Stimulated activated CD8-positive, alpha-beta memory T cell treated with anti-CD3 and anti-CD28 coated beads, Interleukin-7, amount 100 ng/mL, for 4 hours (primary cell): ENCODE data around the gene RBM38.
A peak's percentile ranks its signal among the peaks of the same experiment; 100 is the strongest.

Experiments used
- DNase-seq, 2 donors: peaks; one replicate each; pipeline ENCODE4 v3.0.0-alpha.2; 2020; ENCODE audit warnings: low read depth in 2 of 2

The RBM38 gene

DNA sequence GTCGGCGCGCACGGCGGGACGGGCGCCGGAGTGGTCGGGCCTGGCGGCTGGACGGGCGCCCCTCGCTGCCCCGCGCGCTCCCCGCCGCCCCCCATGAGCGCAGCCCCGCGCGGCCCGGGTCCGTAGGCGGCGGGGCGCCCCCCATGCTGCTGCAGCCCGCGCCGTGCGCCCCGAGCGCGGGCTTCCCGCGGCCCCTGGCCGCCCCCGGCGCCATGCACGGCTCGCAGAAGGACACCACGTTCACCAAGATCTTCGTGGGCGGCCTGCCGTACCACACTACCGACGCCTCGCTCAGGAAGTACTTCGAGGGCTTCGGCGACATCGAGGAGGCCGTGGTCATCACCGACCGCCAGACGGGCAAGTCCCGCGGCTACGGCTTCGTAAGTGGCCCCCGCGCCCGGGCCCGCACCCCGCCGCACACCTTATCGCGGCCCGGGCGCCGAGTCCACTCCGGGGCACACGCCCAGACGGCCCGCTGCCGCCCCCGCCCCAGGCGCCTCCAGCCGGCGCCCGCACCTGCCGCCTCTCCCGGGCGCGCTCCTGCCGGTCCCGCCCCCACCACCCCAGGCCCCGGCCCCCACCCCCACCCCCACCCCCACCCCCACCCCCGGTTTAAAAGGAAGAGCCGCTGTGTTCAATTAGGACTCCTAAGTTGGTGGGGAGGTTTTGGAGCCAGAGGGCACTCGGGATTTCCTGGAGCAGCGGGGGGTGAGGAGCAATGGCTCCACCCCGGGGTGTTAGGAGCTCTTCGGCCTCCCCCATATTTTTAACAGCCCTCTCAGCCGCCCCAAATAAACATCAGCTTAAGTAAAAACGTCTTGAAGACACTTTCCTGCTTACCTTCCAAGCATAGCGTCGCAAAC is 474 bp downstream of the RBM38 start:
- no peak for DNase-seq

DNA sequence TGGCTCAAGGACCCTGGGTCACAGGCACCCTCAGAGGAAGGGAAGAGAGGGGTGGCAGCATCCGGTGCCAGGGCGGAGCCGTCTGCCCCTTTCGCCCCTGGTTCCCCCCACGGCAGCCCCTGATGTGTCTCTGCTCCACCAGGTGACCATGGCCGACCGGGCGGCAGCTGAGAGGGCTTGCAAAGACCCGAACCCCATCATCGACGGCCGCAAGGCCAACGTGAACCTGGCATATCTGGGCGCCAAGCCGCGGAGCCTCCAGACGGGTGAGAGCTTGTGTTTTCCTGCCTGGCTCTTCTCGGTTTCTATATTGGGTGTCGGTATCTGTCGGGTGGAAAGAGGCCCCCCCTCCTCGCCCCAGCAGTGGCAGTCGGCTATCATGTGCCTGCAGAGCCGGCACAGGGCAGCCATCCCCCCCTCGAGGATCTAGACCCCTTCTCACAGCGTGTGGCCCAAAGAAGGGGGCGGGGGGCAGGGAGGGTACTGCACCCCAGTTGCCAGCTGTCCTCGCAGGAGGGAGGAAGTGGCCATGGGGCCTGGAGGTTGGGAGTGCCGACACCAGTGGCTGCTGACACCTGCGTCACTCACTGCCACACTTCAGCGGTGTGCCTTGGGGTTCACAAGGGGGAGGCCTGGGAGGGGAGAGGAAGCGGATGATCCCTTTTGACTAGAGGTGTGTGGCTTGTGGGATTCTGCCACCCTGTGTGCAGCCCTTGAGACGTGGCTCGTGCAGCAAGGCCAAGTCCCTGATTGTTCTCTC is 1.5 kb downstream of the RBM38 start:
- peak; percentile 68 to 69 for DNase-seq

DNA sequence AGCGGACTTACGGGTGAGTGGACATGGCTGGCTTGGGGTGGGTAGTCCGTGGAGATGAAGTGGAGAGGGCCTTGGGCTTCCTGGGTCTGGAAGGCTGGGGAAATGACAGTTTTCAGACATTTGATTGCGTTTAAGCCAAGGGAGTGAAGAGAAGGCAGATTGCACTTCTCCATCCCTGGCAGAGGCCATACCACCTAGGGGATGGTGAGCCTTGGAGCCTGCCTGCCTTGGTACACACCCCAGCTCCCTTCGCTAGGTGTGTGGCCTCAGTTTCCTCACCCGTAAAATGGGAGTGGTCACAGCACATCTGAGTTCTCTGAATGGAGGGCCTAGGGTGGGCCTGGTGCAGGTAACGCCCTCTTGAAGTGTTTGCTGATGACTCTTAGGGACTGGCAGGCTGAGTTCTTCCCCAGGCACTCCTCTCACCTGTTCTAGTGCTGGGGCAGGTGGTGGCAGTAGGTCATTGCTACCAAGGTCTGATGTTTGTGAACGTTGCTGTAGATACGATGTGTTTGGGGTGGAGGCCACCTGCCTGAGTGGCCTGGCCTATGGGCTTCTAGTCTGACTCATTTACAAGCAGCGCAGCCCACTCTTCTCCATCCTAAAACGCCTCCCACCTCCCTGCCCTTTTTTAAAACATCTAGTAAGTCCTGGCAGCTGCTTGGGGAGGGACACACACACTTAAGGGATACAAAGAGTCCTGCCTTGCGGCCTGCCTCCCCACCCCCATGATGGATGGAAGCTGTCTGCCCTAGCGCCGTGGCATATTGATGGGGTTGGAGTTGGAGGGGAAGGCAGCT is 2.3 kb downstream of the RBM38 start:
- no peak for DNase-seq

DNA sequence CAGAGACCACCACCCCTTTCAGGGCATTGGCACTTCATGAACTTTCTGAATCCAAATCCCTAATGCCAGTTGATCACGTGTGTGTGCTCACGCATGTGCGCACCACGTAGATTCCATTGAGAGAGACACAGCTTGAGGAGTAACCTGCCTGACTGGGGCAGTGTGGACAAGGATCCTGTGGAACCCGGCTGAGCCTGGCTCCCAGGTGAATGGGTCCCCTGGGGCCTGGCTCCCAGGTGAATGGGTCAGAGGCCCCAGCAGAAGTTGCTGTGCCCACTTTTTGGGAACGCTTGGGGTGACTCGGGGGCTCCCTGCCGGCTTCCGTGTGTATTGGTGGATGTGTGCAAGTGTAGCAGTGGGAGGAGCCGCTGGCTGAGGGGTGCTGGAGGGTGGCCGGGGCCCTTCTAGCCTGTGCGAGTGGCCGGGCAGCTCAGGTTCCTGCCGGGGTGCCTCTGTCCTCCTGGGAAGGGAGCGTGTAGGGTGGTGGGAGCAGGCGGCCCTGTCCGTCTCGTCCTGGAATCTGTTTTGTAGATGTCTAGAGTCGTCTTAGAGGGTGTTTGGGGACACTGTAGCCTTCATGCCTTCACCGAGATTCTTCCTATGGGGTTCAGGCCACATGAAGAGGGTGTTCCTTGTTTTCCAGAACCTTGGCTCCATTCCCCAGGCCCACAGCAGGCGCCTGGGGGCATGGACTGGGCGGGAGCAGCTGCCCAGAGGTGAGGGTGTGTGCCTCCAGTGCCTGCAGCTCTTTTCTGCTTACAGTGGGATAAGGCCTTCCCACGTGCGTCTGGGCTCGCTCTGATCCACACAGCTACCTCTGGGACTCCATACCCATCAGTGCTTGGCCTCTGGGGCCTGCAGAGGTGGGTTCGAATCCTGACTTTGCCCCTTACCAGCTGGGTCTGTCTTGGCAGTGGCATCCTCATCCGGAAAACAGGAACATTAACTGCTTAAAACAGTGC is 3.2 kb downstream of the RBM38 start:
- no peak for DNase-seq

DNA sequence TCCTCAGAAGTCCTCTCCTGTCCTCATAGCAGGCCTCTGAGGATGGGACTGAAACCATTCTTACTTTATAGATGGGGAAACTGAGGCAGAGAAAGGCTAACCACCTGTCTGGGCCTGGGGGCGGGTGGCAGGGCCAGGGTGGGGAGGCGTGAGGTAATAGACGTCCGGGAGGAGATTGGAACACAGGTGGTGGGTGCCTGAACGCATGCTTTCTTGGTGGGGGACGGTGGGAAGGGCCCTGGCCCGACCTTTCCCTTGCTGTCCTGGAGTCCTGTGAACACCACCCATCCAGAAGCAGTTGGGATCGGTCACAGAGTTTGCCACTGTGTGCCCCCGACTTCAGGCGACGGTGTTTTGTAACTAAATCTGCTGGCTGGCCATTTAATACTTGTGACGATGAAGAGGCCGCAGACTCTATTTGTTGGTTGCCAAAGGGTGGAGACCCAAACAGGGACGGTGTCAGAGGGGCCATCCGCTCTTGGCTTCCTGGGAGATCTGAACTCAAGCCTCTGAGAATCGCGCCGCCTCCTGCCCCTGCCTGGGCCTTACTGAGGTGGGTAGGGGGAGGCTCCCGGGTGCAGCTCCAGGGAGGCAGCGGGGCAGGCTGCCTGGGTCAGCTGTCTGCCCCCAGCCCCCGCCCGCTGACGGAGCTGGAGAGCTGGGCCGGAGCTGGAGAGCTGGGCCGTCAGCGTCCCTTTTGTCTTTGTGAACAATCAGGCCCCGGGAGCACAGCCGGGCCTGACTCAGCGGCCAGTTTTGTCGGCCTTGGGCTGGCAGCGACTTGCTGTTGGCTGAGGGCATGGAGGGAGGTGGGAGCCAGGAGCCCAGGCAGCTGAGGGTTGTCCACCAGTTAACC is 4.1 kb downstream of the RBM38 start:
- DNase-seq, result no peak

DNA sequence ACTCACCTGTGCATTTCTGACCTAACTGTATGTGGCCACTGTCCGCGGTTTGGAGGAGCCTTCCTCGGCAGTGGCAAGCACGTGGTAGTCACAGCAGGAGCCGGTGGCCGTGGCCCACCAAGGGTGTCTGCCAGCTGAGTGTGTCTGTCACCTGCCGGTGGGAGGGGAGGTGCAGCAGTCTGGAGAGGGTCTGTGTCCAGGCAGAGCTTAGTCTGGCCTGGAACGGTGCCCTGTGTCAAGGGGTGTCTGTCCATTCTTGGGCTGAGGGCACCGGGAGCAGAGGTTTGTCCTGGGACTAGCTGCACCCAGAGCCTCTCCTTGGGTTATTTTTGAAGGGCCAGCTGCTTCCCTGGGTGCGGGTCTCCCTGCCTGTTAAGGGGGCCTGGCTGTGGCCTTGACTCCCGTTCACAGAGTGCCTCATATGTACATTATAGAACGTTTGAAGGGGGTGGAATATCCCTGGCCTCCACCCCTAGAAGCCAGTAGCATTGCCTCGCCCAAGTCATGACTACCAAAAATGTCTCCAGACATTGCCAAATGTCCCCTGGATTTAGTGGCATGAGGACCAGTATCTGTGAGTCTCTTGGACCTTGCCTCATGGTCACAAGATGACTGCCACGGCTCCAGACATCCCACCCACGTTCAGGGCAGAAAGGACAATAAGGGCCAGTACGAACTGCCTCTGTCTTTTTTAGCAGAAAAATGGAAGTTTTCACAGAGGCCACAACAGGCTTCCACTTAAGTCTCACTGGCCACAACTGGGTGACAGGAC is 5.2 kb downstream of the RBM38 start:
- DNase-seq, result no peak

DNA sequence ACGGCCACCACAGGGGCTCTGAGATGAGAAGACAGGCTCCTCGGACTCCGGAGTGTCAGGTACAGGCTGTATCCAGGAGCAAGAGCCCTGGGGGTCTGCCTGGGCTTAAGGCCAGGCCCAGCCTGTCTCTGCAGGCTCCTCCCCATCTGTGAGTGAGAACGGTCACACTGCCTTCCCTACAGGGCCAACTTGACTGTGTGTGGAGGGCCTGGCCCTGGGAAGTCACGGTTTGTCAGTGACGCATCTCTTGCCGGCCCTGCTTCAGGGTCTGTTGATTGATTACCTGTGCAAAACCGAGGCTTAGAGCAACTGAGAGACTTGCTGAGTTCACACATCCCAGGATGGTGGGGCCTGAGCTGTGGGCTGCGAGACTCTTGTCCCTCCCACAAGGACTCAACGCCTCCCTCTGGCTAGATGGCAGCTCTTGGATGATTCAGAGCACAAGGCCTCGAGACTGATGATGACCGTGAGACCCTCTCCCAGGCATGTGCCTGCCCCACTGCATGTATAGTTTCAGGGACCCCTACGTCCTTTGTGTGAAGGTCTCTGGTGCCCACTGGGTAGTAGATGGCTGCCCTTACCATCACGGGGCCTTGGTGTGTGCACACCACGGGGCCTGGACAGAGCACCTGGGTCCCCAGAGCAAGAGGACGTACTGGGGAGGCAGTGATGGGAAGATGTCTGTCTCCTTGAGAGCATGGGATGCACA is 5.9 kb downstream of the RBM38 start:
- DNase-seq, result no peak

DNA sequence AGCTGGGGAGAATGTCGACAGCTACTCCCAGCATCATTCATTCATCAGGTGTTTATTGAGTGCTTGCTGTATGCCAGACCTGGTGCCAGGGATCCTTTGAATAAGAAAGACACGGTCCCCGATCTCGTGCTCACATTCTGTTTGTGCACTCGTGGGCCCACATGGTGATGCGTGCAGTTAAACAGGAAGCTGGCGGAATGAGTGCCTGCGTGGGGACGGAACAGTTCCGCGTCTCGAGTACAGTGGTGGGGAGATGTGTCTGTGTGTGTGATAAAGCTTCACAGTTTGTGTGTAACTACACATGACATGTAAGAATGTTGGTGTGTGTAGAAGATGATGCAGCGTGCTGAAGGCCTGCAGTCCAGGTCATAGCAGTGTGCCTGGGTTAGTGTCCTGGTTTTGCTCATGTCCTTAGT is 6.5 kb downstream of the RBM38 start:
- peak; percentile 48 to 52 for DNase-seq

DNA sequence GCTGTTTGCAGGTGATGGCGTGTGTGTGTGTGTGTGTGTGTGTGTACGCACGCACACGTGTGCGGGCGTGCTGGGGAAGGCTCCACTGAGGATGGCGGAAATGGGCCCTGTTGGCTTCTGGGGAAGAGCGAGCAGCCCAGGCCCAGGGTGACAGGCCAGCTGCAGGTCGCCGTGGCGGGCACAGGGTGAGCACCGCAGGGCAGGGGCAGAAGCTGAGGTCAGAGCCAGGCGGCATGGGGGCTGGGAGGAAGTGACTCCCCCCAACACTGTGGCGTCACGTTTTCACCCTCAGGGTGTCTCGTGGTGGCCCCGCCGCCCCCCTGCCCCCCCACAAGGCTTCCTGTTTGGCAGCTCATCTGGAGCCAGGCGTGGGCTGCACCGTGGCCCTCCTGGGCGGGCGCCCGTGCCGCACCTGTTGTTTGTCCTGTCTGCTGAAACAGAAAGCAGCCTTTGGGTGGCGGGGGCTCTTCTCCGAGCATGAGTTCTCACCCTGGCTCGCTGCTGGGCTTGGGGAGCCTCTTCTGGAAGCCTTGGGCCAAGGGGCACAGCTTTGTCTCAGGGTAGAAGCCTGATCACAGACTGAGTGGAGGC is 7.1 kb downstream of the RBM38 start:
- peak; percentile 84 to 94 for DNase-seq

DNA sequence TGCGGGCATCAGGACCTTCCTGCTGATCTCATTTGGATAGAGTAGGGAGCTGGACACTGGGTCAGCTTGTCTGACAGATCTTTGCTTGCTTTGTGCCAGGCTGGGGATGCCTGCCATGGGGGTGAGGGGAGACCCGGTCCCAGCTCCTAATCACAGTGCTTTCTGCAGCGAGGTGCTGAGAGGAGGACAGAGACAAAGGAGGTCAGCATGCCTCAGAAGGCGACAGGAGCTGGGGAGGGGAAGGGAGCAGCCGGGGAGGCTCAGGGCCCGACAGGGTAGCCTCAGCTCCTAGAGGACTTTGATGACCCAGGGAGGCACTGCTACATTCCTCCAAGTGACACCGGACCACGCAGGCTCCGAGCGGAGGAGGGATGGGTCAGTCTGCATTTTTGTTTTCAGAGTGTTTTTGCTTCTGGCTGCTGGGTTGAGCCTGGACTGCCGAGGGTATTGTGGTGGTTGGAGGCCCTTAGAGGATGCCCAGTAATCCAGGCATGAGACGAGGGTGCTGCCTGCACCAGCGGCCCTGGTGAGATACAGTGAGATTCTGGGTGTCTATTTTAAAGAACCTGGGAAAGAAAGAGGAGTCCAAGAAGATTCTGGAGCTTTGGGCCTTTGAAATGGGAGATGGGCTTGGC is 7.8 kb downstream of the RBM38 start:
- DNase-seq, result no peak

DNA sequence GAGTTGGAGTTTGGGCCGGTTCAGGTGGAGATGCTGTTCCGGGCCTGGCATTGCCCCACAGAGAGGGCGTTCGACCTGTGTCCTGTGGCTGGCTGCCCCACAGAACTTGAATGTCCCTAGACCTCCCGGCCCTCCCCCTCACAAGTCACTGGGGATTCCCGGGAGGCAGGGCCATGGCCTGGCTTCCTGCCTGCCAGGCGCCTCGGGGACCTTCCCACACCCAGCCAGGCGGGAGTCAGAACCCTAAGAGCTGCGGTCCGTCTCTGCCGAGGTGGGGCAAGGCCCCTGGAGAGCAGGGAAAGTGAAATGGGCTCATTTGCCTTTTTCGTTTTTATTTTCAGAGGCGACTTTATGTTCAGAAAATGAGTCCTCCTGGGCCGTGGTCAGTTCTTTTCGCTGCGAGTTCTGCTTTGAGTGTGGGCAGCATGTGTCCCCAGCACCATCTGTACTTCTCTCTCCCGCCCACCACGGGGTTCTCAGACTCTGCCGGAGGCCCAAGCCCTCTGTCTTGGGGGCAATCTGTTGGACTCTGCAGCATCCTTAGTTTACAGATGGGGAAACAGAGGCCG is 8.5 kb downstream of the RBM38 start:
- DNase-seq, result no peak

DNA sequence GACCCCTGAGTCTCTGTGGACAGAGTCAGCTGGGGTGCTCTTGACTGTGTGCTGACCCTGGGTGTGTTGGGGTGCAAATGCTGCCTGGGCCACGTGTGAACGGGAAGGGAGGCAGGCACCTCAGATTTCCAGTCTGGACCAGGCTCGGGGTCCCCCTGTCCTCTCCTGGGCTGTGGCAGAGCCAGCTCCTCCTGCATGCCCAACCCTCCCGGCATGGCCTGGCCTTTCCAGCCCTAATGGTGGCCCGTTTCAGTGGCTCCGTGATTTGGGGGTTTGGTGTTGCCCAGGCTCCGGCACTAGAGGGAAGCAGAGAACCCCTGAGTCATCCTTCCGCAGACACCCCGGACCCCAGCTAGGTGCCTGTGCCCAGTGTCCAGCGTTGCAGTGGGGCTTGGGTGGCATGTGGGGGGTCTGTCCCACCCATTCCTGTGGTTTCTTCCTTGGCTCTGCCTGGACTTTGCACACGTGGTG is 9.1 kb downstream of the RBM38 start:
- DNase-seq, result no peak

DNA sequence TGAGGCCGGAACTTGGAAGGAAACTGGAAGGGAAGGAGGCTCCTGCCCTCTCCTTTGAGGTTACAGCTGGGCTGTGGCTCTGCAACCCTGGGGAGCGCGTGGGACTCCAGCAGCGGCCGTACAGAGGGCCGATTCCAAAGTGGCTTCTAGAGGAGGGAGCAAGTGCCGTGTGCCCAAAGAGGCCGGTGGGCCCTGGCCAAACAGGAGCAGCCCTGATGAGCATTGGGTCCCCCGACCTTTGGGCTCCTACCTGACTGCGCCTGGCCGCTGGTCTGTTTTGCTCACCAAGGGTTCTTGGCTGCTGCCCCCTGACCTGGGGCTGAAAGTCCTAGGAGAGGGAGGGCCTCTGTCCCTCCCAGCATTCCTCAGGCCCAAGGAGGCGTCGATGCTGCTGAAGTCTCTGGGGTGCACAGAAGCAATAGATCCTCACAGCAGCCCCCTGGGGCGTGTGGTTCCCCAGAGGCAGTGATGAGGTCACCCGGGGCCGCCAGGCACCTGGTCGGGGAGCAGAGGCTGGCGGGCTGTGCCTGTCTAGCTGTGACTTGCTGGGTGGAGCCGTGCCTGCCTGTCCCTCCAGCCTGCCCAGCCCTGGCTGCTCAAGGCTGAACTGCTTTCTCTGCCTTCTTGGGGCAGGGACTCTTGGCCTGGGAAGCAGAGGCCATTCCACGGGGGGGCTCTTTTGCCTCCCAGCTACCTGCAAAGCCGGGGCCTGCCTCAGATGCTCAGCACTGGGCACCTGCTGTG is 9.8 kb downstream of the RBM38 start:
- no peak for DNase-seq

DNA sequence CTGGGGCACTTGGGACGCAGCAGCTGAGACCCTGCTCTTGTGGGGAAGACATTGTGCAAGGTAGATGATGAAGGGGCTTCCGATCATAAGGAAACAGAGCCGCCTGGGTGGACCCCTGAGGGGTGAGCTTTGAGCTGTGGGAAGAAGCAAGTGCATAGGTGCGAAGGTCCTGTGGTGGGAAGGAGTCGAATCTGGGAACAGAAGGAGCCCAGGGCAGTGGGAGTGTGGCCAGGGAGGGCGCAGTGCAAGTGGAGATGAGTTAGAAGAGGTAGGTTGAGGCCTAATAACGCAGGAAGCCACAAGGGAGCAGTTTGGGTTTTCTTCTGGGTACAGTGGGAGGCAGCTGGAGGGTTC is 10.3 kb downstream of the RBM38 start:
- no peak for DNase-seq

DNA sequence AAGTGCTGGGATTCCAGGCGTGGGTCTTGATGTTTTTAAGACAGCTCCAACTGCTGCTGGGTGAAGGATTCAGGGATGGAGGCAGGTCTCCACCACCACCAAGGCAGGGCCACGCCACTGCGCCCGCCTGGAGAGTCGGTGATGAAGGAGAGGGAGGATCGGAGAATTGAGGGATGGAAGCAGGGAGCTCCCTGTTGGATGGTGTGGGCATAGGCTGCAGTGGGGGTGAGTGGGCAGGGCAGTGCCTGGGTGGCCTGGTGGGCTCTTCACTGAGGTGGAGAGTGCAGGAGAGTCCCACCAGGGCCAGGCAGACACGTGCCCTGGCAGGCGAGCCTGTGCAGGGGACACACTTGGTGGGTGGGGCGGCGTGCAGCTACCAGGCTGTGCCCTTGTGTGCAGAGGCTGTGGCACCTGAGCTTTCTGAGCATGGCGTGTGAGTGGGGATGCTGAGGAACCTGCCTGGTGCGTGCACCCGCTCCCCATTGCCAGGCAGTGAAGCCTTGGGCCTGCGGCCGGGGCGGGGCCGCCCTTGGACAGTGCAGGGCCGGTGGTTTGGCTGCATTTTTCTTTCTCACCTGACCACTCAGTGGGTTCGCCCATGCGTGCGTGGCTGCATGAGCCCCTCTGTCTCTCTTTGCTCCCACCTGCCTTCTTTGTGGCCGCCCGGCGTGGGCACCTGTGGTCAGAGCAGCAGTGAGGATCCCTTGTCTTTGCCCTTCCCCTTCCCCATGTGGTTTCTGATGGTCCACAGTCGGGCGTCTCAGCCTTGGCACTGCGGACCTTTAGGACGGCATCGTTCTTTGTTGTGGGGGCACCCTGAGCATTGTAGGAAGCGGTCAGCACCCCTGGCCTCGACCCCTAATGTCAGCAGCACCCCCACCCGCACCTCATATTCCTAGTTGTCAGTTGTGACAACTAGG is 11.3 kb downstream of the RBM38 start:
- no peak for DNase-seq

DNA sequence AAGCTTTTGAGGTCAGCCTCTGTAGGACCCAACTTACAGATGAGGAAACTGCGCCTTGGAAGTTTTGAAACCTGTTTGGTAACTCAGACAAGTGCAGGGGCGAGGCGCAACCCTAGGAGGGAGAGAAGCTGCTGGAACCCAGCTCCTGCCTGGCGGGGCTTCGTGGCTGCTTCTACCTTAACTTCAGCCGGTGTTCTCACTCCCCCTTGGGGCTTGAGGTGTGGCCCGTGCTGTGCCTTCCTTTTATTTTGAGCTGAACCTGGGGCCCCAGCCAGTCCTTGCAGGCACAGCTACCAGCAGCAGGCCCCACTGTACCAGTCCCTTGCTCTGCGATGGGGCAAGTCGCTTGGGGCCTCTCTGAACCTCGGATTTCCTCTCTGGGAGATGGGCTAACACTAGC is 12.0 kb downstream of the RBM38 start:
- DNase-seq, result no peak
